SH-SY5Y (cell line): ENCODE results near the gene PPP1R37.

Experiments used
- GATA2 ChIP-seq: IDR thresholded peaks from 2 replicates; pipeline ENCODE4 v1.6.1; 2011; ENCODE audit warnings: mild to moderate bottlenecking, low read depth, low read length
- GATA3 ChIP-seq: IDR thresholded peaks from 2 replicates; pipeline ENCODE4 v1.6.1; 2011; ENCODE audit warnings: low read depth, mild to moderate bottlenecking, low read length, moderate library complexity

- TF ChIP-seq GATA3 (no peak), GATA2 (no peak)
Measured at GRCh38 chr19:45152504-45153338, 59.7 kb downstream of the PPP1R37 start.
